BJ (cell line): Measurements from ENCODE around the gene TTLL11. TPM values are rescaled to one million over a fixed set of nuclear protein-coding genes. Genes with fewer than 3 reads are reported as not detected.

Experiments used
- CTCF ChIA-PET: fragments of 350-600 bp; formaldehyde crosslinking; extraction: SDS; loops from one replicate; lab custom pipeline; 2021; ENCODE audit warnings: antibody characterized with exemption, inconsistent platforms; lab: Yijun Ruan, JAX
- POLR2A ChIA-PET: fragments of 300-600 bp; sonication (Branson Sonifier 250); formaldehyde crosslinking; extraction: SDS; loops from one replicate; lab custom pipeline; 2021; ENCODE audit warnings: antibody characterized with exemption; lab: Charles Lee
- DNase-seq: peaks from one replicate; pipeline ENCODE4 v3.0.0-alpha.2; 2011; ENCODE audit warnings: low read depth
- H3K27me3 ChIP-seq: 2 replicates; pipeline ENCODE4 v1.6.0; 2011; ENCODE audit warnings: low read length; ENCODE audit not compliant: control insufficient read depth, insufficient read depth
- H3K36me3 ChIP-seq: 2 replicates; pipeline ENCODE4 v1.5.1; 2011; ENCODE audit warnings: low read length; ENCODE audit not compliant: control insufficient read depth, insufficient read depth
- H3K4me3 ChIP-seq: 2 replicates; pipeline ENCODE4 v1.5.1; 2011; ENCODE audit warnings: low read depth, mild to moderate bottlenecking, control low read depth, low read length
- polyA plus RNA-seq: library from polyadenylated mRNA; depleted of rRNA; stranded (reverse); fragments of >200 nt; gene quantifications from 2 replicates; pipeline ENCODE4 v1.2.3, GENCODE V29; 2011
- TF ChIP-seq, protein P1 (sequence below): IDR thresholded peaks from 2 replicates; pipeline ENCODE4 v1.5.1; 2011; ENCODE audit warnings: low read depth, mild to moderate bottlenecking, control low read depth, inconsistent platforms, low read length, moderate library complexity; ENCODE audit not compliant: insufficient read depth

The TTLL11 gene
- polyA plus RNA-seq, 1 experiment = 5.6 TPM

DNA sequence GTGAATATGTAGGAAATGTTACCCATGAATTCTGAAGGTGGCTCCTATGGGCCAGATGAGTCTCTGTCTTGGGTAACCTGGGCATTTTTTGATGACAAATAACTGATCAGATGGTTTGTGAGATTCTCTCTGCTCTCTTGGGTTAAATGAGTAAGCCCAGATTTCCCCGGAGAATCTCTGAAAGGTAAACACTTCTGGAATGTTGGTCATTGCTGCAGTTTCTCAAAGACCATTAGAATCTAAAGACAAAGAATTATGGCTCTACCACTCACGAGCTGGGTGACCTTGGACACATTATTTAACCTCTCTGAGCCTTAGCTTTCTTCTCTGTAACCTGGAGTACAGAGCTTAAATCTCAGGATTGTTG lies 250.5 kb downstream of the TTLL11 start:
- ChIA-PET CTCF (interaction anchor here (0.9 kb wide), 2 partner anchors 9 to 148 kb away, joined by 3 to 4 read pairs; no protein-coding TSS in a partner anchor), POLR2A (no interaction called here)
- H3K27me3 ChIP-seq = no peaks in the 10 kb centered on the region
- no peaks in the 10 kb centered on the region for H3K36me3 ChIP-seq
- no peak for DNase-seq
- H3K4me3 ChIP-seq = no peak overlapping the region
- TF ChIP-seq, protein P1, sequence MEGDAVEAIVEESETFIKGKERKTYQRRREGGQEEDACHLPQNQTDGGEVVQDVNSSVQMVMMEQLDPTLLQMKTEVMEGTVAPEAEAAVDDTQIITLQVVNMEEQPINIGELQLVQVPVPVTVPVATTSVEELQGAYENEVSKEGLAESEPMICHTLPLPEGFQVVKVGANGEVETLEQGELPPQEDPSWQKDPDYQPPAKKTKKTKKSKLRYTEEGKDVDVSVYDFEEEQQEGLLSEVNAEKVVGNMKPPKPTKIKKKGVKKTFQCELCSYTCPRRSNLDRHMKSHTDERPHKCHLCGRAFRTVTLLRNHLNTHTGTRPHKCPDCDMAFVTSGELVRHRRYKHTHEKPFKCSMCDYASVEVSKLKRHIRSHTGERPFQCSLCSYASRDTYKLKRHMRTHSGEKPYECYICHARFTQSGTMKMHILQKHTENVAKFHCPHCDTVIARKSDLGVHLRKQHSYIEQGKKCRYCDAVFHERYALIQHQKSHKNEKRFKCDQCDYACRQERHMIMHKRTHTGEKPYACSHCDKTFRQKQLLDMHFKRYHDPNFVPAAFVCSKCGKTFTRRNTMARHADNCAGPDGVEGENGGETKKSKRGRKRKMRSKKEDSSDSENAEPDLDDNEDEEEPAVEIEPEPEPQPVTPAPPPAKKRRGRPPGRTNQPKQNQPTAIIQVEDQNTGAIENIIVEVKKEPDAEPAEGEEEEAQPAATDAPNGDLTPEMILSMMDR = no peak

DNA sequence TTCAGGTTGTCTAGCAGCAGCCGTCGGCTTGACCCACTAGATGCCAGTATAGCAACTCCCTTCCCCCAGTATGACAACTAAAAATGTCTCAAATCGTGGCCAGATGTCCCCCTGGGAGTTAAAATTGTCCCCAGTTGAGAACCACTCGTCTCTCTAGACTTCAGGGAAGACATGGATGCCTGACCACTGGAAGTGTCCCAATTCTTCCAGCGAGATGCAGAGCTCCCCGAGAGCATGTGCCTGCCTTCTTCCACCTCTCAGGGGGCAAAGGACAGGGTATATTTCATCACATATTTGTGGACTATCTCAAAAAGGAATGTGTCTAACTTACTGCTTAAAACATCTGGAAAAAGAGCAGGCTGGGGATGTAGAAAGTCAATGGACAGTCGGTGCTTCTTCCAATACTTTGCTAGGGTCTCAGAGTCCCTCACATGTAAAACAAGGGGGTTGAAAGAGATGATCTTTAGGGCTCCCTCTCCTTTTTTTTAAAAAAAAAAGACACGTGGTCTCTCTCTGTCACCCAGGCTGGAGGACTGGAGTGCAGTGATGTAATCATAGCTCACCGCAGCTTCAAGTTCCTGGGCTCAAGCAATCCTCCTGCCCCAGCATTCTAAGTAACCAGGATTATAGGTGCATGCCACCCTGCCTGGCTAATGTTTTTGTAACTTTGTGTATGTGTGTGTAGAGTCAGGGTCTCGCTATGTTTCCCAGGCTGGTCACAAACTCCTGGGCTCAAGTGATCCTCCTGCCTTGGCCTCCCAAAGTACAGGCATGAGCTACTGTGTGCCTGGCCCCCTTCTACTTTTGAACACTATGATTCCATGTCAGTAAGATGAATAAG lies 251.1 kb downstream of the TTLL11 start:
- CTCF ChIA-PET = interaction anchor here (0.9 kb wide), 1 partner anchor 147 kb away, joined by 4 read pairs; no protein-coding TSS in a partner anchor
- Histone ChIP-seq H3K27me3 (no peaks in the 10 kb centered on the region), H3K4me3 (no peak overlapping the region), H3K36me3 (no peaks in the 10 kb centered on the region)
- POLR2A ChIA-PET = no interaction called here
- no peak for DNase-seq
- TF ChIP-seq, protein P1 = no peak

DNA sequence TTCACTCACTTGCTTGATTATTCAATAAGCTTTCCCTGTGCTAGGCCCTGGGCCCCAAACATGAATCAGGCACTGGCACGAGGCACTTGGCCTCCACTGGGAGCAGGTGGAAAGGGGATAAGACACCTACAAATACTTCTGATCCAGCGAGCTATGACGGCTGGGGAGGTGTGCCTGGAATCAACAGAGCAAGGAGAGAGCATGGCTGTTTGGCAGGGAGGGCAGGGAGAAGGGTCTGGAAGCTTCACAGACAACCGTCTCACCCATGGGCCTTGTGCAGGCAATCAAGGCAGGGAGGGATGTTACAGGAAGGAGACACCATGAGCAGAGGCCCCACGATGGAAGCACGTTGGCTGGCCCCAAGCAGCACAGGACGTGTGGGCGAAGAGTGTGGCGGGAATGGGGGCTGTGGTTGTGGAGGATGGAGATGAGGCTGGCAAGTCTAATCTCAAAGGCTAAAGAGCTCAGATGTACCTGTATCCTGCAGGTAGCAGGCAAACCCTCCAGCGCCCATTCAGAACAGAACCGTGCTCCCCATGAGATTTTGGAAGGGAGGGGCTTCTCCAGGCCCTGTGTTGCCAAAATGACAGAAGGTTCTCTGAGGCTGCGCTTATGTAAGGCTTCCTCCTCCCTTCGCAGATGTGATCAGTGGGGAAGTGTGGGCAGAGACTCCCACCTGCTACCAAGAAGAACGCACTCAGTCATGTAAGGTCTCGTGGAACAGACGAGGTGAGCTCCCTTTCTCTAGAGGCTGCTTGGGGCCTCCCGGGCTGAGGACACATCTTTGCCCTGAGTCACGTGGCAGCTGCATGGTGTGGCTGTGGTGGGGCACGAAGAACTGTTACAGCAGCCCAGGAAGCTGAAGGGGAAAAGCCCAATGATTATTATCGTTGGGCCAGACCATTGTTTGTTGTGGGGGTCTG lies 252.0 kb downstream of the TTLL11 start:
- Histone ChIP-seq H3K4me3 (no peak overlapping the region), H3K36me3 (no peaks in the 10 kb centered on the region), H3K27me3 (no peaks in the 10 kb centered on the region)
- CTCF ChIA-PET = interaction anchor here (0.6 kb wide), 1 partner anchor 20 kb away, joined by 4 read pairs; no protein-coding TSS in a partner anchor
- POLR2A ChIA-PET = no interaction called here
- TF ChIP-seq, protein P1 = no peak
- no peak for DNase-seq

DNA sequence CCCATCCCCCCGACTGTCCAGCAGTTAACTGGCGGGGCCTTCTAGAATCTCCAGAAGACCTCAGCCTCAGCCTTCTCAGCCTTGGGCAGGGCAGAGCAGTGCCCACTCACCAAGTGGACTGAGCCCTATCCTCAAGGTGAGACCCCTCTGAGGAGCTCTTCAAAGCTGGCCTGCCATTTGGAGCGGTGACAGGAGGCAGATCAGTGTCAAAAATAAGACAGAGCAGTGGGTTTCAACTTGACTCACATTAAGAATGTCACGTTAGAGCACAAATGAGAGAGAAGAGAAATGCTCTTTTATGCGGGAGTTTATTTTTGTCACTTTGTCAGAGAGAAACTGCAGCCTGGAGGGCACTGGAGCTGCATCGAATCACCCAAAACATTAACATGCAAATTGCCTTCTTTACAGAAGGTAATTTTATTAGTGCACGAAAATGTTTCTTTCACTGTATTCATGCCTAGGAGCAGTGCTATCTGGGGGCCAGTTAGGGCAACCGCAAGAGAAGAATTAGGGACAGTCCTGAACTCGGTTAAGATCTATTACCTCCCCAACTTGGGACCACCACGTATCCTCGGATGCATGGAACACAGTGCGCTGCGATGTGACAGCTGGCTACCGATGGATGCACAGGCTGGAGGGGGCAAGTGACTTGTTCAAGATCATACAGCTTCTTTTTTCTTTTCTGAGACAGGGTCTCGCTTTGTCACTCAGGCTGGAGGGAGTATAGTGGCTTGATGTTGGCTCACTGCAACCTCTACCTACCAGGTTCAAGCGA lies 253.2 kb downstream of the TTLL11 start:
- POLR2A ChIA-PET = no interaction called here

More for the DNA sequence above, 253.2 kb downstream of the TTLL11 start:
- Histone ChIP-seq H3K27me3 (no peaks in the 10 kb centered on the region), H3K4me3 (no peak overlapping the region), H3K36me3 (no peaks in the 10 kb centered on the region)
- DNase-seq = no peak
- CTCF ChIA-PET = interaction anchor here (0.6 kb wide), 1 partner anchor 21 kb away, joined by 4 read pairs; no protein-coding TSS in a partner anchor
- TF ChIP-seq, protein P1 = no peak
